GM10266 (cell line): ENCODE results near the gene HNRNPM.

Experiments used
- DNase-seq: peaks from one replicate; pipeline ENCODE4 v3.0.0; 2012; ENCODE audit errors: extremely low spot score
- TF ChIP-seq, protein P1 (sequence below): IDR thresholded peaks from 2 replicates; pipeline ENCODE4 v1.5.1; 2012; ENCODE audit warnings: mild to moderate bottlenecking, low read depth; ENCODE audit not compliant: control insufficient read depth, insufficient read depth; ENCODE audit errors: missing control alignments

HNRNPM gene

DNA sequence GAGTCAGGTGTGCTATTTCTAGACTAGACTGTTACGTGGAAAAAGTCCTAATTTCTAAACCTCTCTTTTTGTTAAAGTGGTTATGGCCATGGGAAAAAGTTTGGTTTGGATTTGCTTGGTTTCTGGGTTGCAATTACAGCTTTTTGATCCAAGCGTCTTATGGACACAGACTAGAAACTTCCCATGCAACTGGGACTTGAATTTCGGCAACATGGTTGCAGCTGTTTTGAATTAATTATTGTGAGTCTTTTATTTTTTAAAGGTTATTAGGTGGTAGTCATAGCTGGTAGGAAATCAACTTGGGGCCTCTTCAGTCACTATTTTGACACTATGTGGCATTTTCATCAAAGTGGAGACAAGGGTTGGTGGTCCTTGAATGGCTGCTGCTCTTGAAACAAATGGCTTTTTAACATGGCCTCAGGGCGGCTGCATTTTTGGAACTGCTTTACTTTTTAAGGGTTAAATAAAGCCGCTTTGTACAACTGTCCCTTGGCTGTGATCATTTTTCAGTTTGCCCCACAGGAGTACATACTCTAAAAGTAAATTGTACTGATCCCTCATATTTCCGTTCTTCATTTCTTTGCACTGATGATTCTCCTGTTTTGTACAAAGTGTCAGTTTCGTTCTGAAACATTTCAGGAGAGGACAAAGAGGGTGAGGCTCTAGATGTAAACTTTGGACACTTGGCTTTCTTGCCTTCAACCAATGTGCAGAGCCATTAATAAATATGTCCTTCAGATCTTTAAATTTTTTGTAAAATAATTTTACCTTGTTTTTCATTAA is 15.9 kb downstream of the HNRNPM start:
- no peak for DNase-seq
- TF ChIP-seq, protein P1, sequence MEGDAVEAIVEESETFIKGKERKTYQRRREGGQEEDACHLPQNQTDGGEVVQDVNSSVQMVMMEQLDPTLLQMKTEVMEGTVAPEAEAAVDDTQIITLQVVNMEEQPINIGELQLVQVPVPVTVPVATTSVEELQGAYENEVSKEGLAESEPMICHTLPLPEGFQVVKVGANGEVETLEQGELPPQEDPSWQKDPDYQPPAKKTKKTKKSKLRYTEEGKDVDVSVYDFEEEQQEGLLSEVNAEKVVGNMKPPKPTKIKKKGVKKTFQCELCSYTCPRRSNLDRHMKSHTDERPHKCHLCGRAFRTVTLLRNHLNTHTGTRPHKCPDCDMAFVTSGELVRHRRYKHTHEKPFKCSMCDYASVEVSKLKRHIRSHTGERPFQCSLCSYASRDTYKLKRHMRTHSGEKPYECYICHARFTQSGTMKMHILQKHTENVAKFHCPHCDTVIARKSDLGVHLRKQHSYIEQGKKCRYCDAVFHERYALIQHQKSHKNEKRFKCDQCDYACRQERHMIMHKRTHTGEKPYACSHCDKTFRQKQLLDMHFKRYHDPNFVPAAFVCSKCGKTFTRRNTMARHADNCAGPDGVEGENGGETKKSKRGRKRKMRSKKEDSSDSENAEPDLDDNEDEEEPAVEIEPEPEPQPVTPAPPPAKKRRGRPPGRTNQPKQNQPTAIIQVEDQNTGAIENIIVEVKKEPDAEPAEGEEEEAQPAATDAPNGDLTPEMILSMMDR: no peak

DNA sequence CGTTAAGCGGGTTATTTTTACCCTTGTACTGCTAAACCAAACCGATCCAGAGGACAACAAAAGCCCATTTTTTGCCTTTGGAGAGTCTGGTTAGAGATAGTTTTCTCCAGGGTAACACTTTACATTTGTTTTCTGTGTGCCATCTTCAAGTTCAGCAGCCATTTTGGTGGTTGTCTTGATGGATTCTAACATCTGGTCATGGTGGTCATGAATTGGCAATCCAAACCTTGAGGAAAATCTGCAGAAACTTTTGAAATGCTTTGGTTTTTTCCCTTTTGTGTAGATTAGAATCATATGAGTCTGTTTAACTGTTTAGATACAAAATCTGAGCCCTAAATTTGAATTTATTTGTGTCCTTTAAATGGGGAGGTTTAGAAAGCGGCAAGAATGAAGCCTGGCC is 16.6 kb downstream of the HNRNPM start:
- DNase-seq: no peak
- TF ChIP-seq, protein P1: no peak

DNA sequence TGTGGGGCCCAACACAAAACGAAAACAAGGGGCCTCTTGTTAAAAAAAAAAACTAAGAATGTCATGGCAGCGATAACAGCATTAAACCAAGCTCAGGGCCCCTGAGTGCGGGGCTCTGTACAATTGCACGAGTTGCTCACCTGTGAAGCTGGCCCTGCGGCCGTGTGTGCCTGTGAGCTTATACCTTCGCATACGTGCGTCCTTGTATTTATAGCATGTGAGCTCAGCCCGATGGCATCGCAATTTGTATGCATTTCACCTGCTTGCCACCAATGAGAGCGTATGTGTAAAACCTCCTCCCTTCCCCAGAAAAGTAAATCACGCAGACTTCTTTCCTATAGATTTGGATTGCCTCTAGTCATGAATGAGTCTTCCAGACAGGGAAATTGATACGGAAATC is 17.1 kb downstream of the HNRNPM start:
- no peak for DNase-seq
- TF ChIP-seq, protein P1: no peak

DNA sequence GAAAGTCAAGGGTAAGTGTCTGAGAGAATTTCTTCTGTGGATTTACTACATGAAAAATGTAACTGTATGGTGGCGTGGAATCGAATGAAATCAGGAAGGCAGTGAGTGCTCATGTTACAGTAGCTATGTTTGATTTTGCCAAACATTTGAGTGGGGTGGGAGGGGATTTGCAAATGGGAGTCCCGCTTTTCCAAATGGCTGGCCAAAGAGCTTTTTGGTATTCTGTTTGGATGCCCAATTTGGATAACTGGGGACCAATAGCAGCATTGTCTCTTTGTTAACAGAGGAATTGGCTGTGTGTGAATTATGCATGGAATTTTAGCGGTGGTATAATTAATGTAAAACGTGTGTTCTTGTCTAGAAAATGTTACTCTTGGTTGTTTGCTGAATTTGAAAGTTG is 17.8 kb downstream of the HNRNPM start:
- TF ChIP-seq, protein P1: no peak
- DNase-seq: no peak

DNA sequence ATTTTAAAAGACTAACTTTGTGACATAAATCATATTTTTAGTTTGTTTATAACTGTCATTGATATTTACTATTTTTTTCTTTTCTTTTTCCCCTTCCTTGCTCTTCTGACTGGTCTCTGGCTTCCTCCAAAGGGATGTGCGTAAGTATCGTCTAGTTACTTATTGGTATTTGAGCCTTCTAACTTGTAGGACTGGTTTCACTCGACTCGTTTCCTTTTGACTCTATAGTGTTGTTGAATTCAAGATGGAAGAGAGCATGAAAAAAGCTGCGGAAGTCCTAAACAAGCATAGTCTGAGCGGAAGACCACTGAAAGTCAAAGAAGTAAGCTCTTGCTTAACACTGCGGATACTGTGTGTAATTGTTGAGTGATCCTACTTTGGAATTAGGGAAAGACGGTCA is 18.6 kb downstream of the HNRNPM start:
- TF ChIP-seq, protein P1: no peak
- DNase-seq: no peak

DNA sequence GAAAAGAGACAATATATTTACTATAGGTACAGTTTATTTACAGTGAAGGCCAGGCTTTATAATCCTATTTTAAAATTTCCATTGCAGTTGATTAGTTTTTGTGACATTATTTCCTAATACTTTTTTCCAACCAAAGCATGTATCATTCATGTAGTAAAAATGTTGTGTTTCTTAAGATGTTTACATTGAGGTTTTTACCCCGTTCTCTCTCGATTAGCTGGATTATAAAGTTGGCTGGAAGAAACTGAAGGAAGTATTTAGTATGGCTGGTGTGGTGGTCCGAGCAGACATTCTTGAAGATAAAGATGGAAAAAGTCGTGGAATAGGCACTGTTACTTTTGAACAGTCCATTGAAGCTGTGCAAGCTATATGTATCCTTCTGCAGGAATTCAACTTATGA is 21.2 kb downstream of the HNRNPM start:
- no peak for DNase-seq
- TF ChIP-seq, protein P1: no peak

DNA sequence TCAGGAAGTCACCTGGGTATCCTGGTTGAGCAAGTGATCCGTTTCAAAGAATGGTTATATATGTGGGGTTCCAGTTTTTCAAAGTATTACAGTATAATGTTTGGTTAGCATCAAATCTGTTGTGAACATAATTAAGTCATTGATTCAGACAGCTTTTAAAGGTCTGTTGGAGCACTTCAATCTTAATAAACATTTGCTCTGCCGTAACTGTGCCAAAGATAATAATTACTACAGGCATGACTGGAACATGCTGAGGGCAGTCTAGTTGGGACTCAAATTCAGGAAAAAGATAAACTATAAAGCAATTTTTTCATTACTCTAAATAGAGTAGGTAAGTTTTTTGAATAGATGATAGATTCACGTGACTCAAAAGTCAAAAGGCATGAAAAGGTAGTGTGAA is 23.3 kb downstream of the HNRNPM start:
- DNase-seq: no peak
- TF ChIP-seq, protein P1: no peak
